GM21723 (cell line): Measurements from ENCODE around the gene LZIC.

Source experiments
- ATAC-seq: cut with Tn5 transposase; IDR thresholded peaks from one replicate; pipeline ENCODE4 v1.9.1; 2021; ENCODE audit warnings: mild to moderate bottlenecking, moderate library complexity; ENCODE audit not compliant: unreplicated experiment

LZIC gene

DNA sequence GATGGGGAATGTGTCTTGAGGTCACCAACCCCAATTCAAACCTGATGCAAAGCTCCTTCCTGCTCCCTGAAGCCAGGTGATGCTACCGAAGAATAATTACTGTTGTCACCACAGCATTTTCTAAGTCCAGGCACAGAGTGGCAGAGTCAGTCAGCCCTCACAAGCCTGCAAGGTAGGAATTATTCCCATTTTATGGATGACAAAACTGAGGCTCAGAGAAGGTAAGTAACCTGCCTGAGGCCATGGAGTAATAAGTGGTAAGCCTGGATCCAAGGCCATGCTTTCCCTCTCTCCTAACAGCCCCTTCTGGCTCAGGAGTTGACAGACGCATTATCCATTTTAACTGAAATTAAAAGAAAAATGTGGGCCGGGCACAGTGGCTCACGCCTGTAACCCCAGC, 56.1 kb downstream of the LZIC start:
- no peak for ATAC-seq

DNA sequence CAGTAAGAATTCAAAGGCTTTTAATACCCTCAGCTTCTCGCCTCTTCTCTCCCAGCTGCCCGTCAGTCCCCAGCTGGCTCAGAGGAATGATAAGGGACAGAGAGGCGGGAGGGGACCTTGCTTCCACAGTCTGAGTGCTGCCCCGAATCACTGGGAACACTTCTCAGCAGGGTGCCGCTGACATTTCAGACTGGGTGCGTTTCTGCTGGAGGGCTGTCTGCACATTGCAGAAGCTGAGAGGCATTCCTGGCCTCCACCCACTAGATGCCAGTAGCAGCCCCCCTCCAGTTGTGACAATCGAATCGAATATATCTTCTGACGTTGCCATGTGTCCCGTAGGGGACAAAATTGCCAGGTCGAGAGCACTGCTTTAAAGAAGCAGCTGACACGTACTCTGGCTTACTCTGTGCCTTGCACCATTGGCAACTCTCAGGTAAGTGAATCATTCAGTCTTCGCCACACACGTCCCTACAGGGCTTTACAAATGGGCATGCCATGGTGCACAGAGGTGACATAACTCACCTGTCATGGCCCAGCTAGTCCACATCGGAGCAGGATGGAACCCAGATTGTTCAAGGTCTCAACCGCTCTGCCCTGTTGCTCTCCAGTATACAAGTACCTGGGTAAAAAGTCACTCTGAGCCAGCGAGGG, 57.0 kb downstream of the LZIC start:
- ATAC-seq = no peak

DNA sequence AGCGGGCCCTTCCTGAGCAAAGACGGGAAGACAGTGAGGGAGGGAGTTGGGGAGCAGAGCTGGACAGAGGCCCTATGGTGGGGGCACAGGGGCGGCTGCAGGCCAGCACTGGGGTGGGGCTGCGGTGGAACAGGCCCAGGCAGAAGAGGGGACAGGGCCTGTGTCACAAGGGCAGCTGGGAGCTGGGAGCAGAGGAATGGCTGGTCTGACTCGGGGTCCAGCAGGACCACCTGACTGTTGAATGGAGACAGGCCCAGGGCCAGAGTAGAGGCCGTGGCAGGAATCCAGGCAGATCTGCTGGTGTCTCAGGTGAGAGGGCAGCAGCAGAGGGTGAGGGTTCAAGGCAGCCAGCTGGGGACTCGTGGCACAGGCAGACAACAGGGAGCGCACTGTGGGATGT, 58.4 kb downstream of the LZIC start:
- ATAC-seq = no peak

DNA sequence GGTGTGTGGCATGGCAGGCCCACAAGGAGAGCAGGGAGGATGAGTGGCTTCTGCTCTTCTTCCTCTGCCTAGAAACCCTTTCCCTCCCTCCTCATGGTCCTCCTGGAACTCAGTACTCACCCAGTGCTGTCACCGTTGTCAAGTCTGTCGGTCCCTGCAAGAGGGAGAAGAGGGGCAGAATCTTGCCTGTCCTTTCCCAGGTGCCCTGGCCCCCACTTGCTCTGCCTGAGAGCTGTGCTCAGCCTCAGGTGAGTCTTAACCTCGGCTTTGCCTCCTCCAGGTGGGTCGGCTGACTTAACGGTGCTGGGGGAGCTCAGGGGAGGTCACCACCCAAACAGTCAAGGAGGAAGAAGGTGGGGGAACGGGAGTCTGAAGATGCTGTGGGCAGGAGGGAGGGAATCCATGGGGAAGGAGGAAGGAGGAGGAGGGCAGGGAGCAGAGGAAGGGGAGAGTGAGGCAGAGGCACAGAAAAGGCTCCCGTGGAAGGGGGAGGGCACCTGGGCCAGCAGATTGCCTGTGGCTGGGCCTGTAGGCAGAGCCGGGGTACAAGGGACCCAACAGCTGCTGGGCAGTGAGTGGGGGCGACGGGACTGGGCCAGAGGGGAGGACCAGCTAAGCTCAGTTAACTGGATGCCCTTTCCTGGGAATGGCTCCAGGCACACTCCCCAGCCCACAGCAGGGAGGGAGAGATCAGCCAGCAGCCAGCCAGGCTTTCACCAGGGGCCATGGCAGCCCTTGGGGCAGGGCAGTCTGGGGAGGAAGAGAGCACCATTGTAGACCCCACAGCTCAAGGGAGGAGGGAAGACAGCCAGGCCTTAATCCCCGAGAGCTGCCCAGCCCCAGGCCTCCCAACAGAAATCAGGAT, 59.4 kb downstream of the LZIC start:
- no peak for ATAC-seq

DNA sequence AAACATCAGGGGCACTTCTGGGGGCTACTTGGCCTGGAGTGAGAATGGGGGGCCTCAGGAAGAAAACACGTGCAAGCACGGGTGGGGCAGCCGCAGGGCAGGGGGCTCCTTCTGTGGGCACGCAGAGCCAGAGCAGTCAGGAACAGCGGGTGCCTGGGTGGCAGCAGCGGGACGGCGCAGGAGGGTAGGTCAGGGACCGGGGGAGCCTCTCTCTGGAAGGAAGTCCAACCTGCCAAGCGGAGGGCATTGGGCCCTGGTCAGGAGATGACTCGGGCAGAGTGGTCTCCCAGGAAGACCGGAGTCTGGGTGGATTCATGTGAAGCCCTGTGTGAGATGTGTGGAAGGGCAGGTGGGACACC, 60.3 kb downstream of the LZIC start:
- no peak for ATAC-seq

DNA sequence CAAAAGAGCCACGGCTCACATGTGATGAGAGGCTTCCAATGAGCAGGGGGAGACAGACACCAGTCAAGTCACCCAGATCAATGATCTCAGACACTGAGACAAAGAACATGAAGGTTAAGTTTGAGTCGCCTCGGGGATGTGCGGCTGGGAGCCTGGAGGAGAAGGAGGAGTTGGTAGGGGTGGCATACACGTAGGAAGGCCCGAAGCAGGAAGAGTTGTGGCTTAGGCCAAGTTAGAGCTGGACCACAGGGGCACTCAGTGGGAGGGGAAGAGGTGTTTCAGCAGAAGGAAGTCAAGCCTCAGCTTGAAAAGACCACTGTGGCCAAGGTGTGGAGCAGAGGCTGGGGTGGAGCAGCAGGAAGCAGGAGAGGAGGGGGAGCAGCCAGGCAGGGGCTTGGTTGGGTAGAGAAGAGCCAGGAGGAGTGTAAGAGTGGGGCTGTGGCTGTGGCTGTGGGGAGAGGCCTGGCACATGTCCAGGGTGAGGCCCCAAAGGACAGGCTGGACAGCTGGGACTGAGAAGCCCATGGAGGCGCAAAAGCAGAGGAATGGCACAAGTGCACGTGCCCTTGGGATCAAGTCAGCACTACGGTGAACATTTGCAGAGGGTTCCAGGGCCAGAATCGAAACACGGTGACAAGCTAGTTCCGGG, 60.8 kb downstream of the LZIC start:
- no peak for ATAC-seq

DNA sequence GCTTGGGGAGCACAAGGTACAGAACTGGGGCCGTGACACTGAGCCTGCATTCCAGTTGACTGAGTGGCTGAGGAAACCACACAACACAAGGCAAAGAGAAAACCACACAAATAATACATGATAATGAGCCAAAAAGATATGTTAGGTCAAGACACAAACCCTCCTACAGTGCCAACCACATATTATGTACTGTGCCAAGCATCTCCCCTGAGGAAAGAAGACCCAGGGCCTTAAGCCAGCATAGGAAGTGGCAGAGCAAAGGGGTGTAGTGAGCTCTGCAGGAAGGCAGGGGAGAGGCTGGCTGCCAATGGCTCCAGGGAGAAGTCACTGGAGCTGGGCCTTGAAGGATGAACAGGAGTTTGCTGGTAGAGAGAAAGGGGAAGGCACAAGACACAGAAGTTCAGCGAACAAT, 61.3 kb downstream of the LZIC start:
- ATAC-seq = no peak
